ENCODE data around the gene SIL1.
A peak's percentile ranks its signal among the peaks of the same experiment; 100 is the strongest.

The SIL1 gene

GRCh38 chr5:138936968-138937345 lies 261.2 kb downstream of the SIL1 start:
- no peak overlapping the region for H3K9ac ChIP-seq
- no peaks in the 10 kb centered on the region for H4K20me1 ChIP-seq
- peaks cover 6% of the 10 kb centered on the region for H3K4me1 ChIP-seq
- TF ChIP-seq Cebpa-rat (IDR thresholded peaks at IDR 0.05), result no peak
- H3K36me3 ChIP-seq, result peaks cover 64% of the 10 kb centered on the region
- H3K4me2 ChIP-seq, result no peak overlapping the region
- no peaks in the 10 kb centered on the region for H3K9me3 ChIP-seq
- H3K27me3 ChIP-seq, result no peaks in the 10 kb centered on the region
- no peak overlapping the region for H3K27ac ChIP-seq
- no peak overlapping the region for H3K4me3 ChIP-seq

- Histone ChIP-seq H4K20me1 (no peaks in the 10 kb centered on the region), H3K27me3 (no peaks in the 10 kb centered on the region), H3K4me2 (no peak overlapping the region), H3K36me3 (peaks cover 70% of the 10 kb centered on the region), H3K27ac (no peak overlapping the region), H3K9ac (no peak overlapping the region), H3K9me3 (no peaks in the 10 kb centered on the region), H3K4me3 (no peak overlapping the region), H3K4me1 (peaks cover under 1% of the 10 kb centered on the region; the same call in 1 of the 2 replicates)
- TF ChIP-seq Cebpa-rat (IDR thresholded peaks at IDR 0.05), result no peak
Observed at GRCh38 chr5:138936225-138936967, 261.8 kb downstream of the SIL1 start.

GRCh38 chr5:138935466-138935865 lies 262.7 kb downstream of the SIL1 start:
- Histone ChIP-seq H3K4me2 (no peak overlapping the region), H3K9me3 (no peaks in the 10 kb centered on the region), H3K9ac (no peak overlapping the region), H3K4me1 (no peaks in the 10 kb centered on the region), H3K27ac (no peak overlapping the region), H3K36me3 (peaks cover 79% of the 10 kb centered on the region), H4K20me1 (no peaks in the 10 kb centered on the region), H3K27me3 (no peaks in the 10 kb centered on the region), H3K4me3 (no peak overlapping the region)
- no peak for TF ChIP-seq Cebpa-rat (IDR thresholded peaks at IDR 0.05)

- Histone ChIP-seq H3K4me3 (no peak overlapping the region), H4K20me1 (peaks cover 2% of the 10 kb centered on the region; the same call in 1 of the 2 replicates), H3K27me3 (no peaks in the 10 kb centered on the region), H3K36me3 (peaks cover 84% of the 10 kb centered on the region), H3K27ac (no peak overlapping the region), H3K4me2 (no peak overlapping the region), H3K9me3 (no peaks in the 10 kb centered on the region), H3K4me1 (no peaks in the 10 kb centered on the region), H3K9ac (no peak overlapping the region)
- no peak for TF ChIP-seq Cebpa-rat (IDR thresholded peaks at IDR 0.05)
Observed at GRCh38 chr5:138934971-138935370, 263.2 kb downstream of the SIL1 start.

GRCh38 chr5:138933522-138934290 lies 264.5 kb downstream of the SIL1 start:
- H3K27me3 ChIP-seq, result no peaks in the 10 kb centered on the region
- TF ChIP-seq Cebpa-rat (IDR thresholded peaks at IDR 0.05), result no peak
- peaks cover 97% of the 10 kb centered on the region for H3K36me3 ChIP-seq
- H3K4me1 ChIP-seq, result no peaks in the 10 kb centered on the region
- H3K9ac ChIP-seq, result no peak overlapping the region
- H3K9me3 ChIP-seq, result no peaks in the 10 kb centered on the region
- no peak overlapping the region for H3K4me2 ChIP-seq
- H4K20me1 ChIP-seq, result peaks cover 9% of the 10 kb centered on the region; the same call in 1 of the 2 replicates
- no peak overlapping the region for H3K4me3 ChIP-seq
- no peak overlapping the region for H3K27ac ChIP-seq

GRCh38 chr5:138932171-138932810 lies 265.9 kb downstream of the SIL1 start:
- no peaks in the 10 kb centered on the region for H3K9me3 ChIP-seq
- peaks cover 17% of the 10 kb centered on the region for H4K20me1 ChIP-seq
- TF ChIP-seq Cebpa-rat (IDR thresholded peaks at IDR 0.05), result no peak
- H3K4me3 ChIP-seq, result no peak overlapping the region
- H3K9ac ChIP-seq, result no peak overlapping the region
- H3K4me1 ChIP-seq, result peaks cover 10% of the 10 kb centered on the region
- no peak overlapping the region for H3K27ac ChIP-seq
- peaks cover 99% of the 10 kb centered on the region for H3K36me3 ChIP-seq
- no peaks in the 10 kb centered on the region for H3K27me3 ChIP-seq
- H3K4me2 ChIP-seq, result no peak overlapping the region

- H3K36me3 ChIP-seq, result peaks cover 100% of the 10 kb centered on the region
Observed at GRCh38 chr5:138930371-138931097, 267.6 kb downstream of the SIL1 start.

GRCh38 chr5:138929571-138929955 lies 268.6 kb downstream of the SIL1 start:
- no peaks in the 10 kb centered on the region for H3K27me3 ChIP-seq
- H4K20me1 ChIP-seq, result peaks cover 27% of the 10 kb centered on the region
- peaks cover 100% of the 10 kb centered on the region for H3K36me3 ChIP-seq
- H3K4me2 ChIP-seq, result no peak overlapping the region
- H3K9me3 ChIP-seq, result no peaks in the 10 kb centered on the region
- no peak overlapping the region for H3K9ac ChIP-seq
- no peak overlapping the region for H3K4me3 ChIP-seq
- no peak overlapping the region for H3K27ac ChIP-seq
- no peak for TF ChIP-seq Cebpa-rat (IDR thresholded peaks at IDR 0.05)
- H3K4me1 ChIP-seq, result peaks cover 10% of the 10 kb centered on the region

More at GRCh38 chr5:138930371-138931097, 267.6 kb downstream of the SIL1 start:
- H3K9ac ChIP-seq, result no peak overlapping the region
- peaks cover 27% of the 10 kb centered on the region for H4K20me1 ChIP-seq
- no peaks in the 10 kb centered on the region for H3K9me3 ChIP-seq
- no peak overlapping the region for H3K4me2 ChIP-seq
- no peak for TF ChIP-seq Cebpa-rat (IDR thresholded peaks at IDR 0.05)
- no peak overlapping the region for H3K4me3 ChIP-seq
- H3K27me3 ChIP-seq, result no peaks in the 10 kb centered on the region
- peaks cover 10% of the 10 kb centered on the region for H3K4me1 ChIP-seq
- no peak overlapping the region for H3K27ac ChIP-seq

DNA sequence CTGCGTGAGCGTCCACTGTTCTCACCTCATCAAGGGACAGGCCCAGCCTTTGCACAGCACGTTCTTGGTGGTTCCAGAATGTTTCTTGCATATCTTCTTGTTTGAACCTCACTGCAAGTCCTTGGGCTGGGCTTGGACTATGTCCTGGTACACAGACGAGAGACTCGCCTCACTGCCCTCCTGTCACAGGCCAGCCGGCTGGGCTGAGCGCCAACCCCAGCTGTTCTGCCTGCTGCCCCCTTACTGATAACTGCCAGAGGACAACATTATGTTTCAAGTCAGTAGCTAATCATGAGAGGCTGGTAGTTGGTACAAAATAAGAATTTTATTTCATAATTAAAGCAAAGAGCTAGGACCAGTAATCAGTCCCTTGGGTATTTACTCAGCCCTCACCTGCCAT lies 270.2 kb downstream of the SIL1 start:
- peaks cover 35% of the 10 kb centered on the region for H4K20me1 ChIP-seq
- H3K9me3 ChIP-seq, result no peaks in the 10 kb centered on the region
- no peak overlapping the region for H3K4me3 ChIP-seq
- H3K4me2 ChIP-seq, result peak overlapping the region; percentile 42
- H3K4me1 ChIP-seq, result peaks cover 10% of the 10 kb centered on the region
- H3K27me3 ChIP-seq, result no peaks in the 10 kb centered on the region
- H3K27ac ChIP-seq, result no peak overlapping the region
- TF ChIP-seq Cebpa-rat (IDR thresholded peaks at IDR 0.05), result no peak
- H3K9ac ChIP-seq, result 0 out of 2 replicates have a peak overlapping the region, but pooled peaks have one; percentile 35
- peaks cover 97% of the 10 kb centered on the region for H3K36me3 ChIP-seq
